HCT116 (cell line): Measurements from ENCODE around the gene MTRF1L. TPM values are rescaled to one million over a fixed set of nuclear protein-coding genes. Genes with fewer than 3 reads are reported as not detected.
A peak's percentile ranks its signal among the peaks of the same experiment; 100 is the strongest.
"Not testable (repeated sequence)": the region's sequence is repeated elsewhere in the genome, so short reads cannot be mapped to it uniquely, and the experiment has no call there.

Experiments
- ATAC-seq: fragments of 200-7000 bp; cut with Tn5 transposase; 2 replicates; pipeline ENCODE4 v1.9.1; 2020; ENCODE audit warnings: mild to moderate bottlenecking, moderate library complexity
- BruUV-seq: library from RNA; stranded (reverse); fragments of 400-500 nt; replicated peaks from 2 replicates; lab custom pipeline; 2021; lab: Mats Ljungman, UMichigan
- CTCF ChIA-PET: fragments of 300-600 bp; sonication (Branson Sonifier 250); formaldehyde crosslinking; loops from one replicate; lab custom pipeline; 2021; ENCODE audit warnings: antibody characterized with exemption; lab: Charles Lee
- POLR2A ChIA-PET: fragments of 300-600, 350-600 bp; sonication (Branson Sonifier 250); formaldehyde crosslinking; loops from one replicate; lab custom pipeline; 2021; ENCODE audit warnings: antibody characterized with exemption; lab: Charles Lee
- RAD21 ChIA-PET, 2 experiments: fragments of 300-600 bp; sonication (Branson Sonifier 250); formaldehyde crosslinking; loops; one replicate each; lab custom pipeline; 2023; ENCODE audit warnings: low total read pairs in 2 of 2; ENCODE audit not compliant: uncharacterized antibody in 2 of 2, unreplicated experiment in 2 of 2, low non-redundant PET in 1 of 2; lab: Charles Lee
- DNase-seq: peaks from one replicate; pipeline ENCODE4 v3.0.0-alpha.2; 2010; ENCODE audit warnings: low read depth, low spot score
- H2AFZ ChIP-seq: fragments of 200-600 bp; shearing (Covaris generic), sonication (generic); 2 replicates; pipeline ENCODE4 v1.6.1; 2017; ENCODE audit warnings: low read depth, mixed run types, mixed read lengths, antibody characterized with exemption, low read length; ENCODE audit not compliant: poor library complexity, severe bottlenecking
- H3K27ac ChIP-seq: 2 replicates; pipeline ENCODE4 v1.5.1; 2012; ENCODE audit warnings: low read depth, low read length
- H3K27me3 ChIP-seq: fragments of 200-600 bp; sonication (generic); 2 replicates; pipeline ENCODE4 v1.6.1; 2016; ENCODE audit warnings: mixed run types, low read length, mixed read lengths; ENCODE audit not compliant: insufficient read depth
- H3K36me3 ChIP-seq, 2 experiments: fragments of 200-500 bp in 1 of 2; fragments of 200-600 bp in 1 of 2; sonication (Bioruptor generic) in 1 of 2; sonication (generic) in 1 of 2; 2 replicates each; pipeline versions ENCODE4 v1.5.1 to v1.6.1; 2014 to 2016; ENCODE audit warnings: low read length in 2 of 2, inconsistent platforms in 1 of 2, mixed read lengths in 1 of 2, mixed run types in 1 of 2; ENCODE audit not compliant: insufficient read depth in 2 of 2, control insufficient read depth in 1 of 2
- H3K4me1 ChIP-seq, 2 experiments: fragments of 200-600 bp in 1 of 2; sonication (generic) in 1 of 2; 2 replicates each; pipeline versions ENCODE4 v1.5.1 to v1.6.1; 2012 to 2017; ENCODE audit warnings: low read length in 2 of 2, inconsistent platforms in 1 of 2, mild to moderate bottlenecking in 1 of 2, mixed read lengths in 1 of 2, mixed run types in 1 of 2, moderate library complexity in 1 of 2; ENCODE audit not compliant: insufficient read depth in 2 of 2, control insufficient read depth in 1 of 2
- H3K4me2 ChIP-seq: fragments of 200-600 bp; sonication (generic); 2 replicates; pipeline ENCODE4 v1.6.1; 2017; ENCODE audit warnings: mixed run types, low read length, mixed read lengths
- H3K4me3 ChIP-seq, 2 experiments: fragments of 200-600 bp in 1 of 2; sonication (generic) in 1 of 2; replicated peaks in 1 of 2; 2 replicates each; pipeline ENCODE4 v1.5.1; 2011 to 2016; ENCODE audit warnings: low read length in 2 of 2, control low read depth in 1 of 2, low read depth in 1 of 2, mild to moderate bottlenecking in 1 of 2, mixed read lengths in 1 of 2, mixed run types in 1 of 2
- H3K79me2 ChIP-seq: fragments of 200-600 bp; sonication (generic); 2 replicates; pipeline ENCODE4 v1.6.1; 2017; ENCODE audit warnings: mild to moderate bottlenecking, mixed run types, low read length, moderate library complexity, mixed read lengths; ENCODE audit not compliant: insufficient read depth
- H3K9ac ChIP-seq: fragments of 200-600 bp; sonication (generic); 2 replicates; pipeline ENCODE4 v1.6.1; 2016; ENCODE audit warnings: low read length, mixed read lengths
- H3K9me2 ChIP-seq: fragments of 200-600 bp; sonication (generic), shearing (Covaris generic); 2 replicates; pipeline ENCODE4 v1.6.1; 2017; ENCODE audit warnings: mixed run types, mild to moderate bottlenecking, moderate library complexity; ENCODE audit not compliant: insufficient read depth
- H3K9me3 ChIP-seq, 2 experiments: fragments of 200-500 bp in 1 of 2; fragments of 200-600 bp in 1 of 2; sonication (Bioruptor generic) in 1 of 2; sonication (generic) in 1 of 2; 2 replicates each; pipeline ENCODE4 v1.6.1; 2014 to 2017; ENCODE audit warnings: low read length in 2 of 2, mixed read lengths in 2 of 2, inconsistent platforms in 1 of 2, low read depth in 1 of 2, mild to moderate bottlenecking in 1 of 2, mixed run types in 1 of 2, moderate library complexity in 1 of 2; ENCODE audit not compliant: control insufficient read depth in 1 of 2, insufficient read depth in 1 of 2
- H4K20me1 ChIP-seq: fragments of 200-600 bp; sonication (generic), shearing (Covaris generic); 2 replicates; pipeline ENCODE4 v1.6.1; 2017; ENCODE audit warnings: mixed run types, mild to moderate bottlenecking, moderate library complexity; ENCODE audit not compliant: insufficient read depth
- ATF3 ChIP-seq: IDR thresholded peaks from 2 replicates; pipeline ENCODE4 v1.6.1; 2012
- EGR1 ChIP-seq: IDR thresholded peaks from 2 replicates; pipeline ENCODE4 v1.6.1; 2012; ENCODE audit warnings: low read depth
- ELF1 ChIP-seq: IDR thresholded peaks from 2 replicates; pipeline ENCODE4 v1.6.1; 2012; ENCODE audit warnings: low read depth, borderline replicate concordance
- JUND ChIP-seq: IDR thresholded peaks from 2 replicates; pipeline ENCODE4 v1.6.1; 2012
- MAX ChIP-seq: IDR thresholded peaks from 2 replicates; pipeline ENCODE4 v1.6.1; 2012
- RAD21 ChIP-seq: IDR thresholded peaks from 2 replicates; pipeline ENCODE4 v1.6.1; 2012; ENCODE audit warnings: low read depth, mild to moderate bottlenecking
- REST ChIP-seq: IDR thresholded peaks from 2 replicates; pipeline ENCODE4 v1.6.1; 2012; ENCODE audit warnings: low read depth
- YY1 ChIP-seq: IDR thresholded peaks from 2 replicates; pipeline ENCODE4 v1.6.1; 2011; ENCODE audit warnings: low read length, low read depth, moderate library complexity, mild to moderate bottlenecking; ENCODE audit not compliant: insufficient replicate concordance; ENCODE audit errors: extremely low read depth
- ZNF274 ChIP-seq: fragments of 200-500 bp; sonication (Bioruptor generic); IDR thresholded peaks from 2 replicates; pipeline ENCODE4 v1.6.1; 2014; ENCODE audit warnings: mild to moderate bottlenecking, low read depth, low read length, inconsistent platforms
- intact Hi-C: fragments of 100-400 bp; cut with micrococcal nuclease; formaldehyde crosslinking; loops from 2 replicates; pipeline ENCODE4 v1.10.0; 2022
- total RNA-seq: library from RNA; stranded (reverse); gene quantifications from one replicate; pipeline ENCODE4 v1.2.1, GENCODE V29; 2021; ENCODE audit not compliant: unreplicated experiment

The MTRF1L gene
- total RNA-seq, 1 experiment from 2014 or later = 26.2 TPM

- intact Hi-C loops, H3K27ac ChIP-seq, RAD21 ChIA-PET, H3K9me3 ChIP-seq, H2AFZ ChIP-seq, H3K27me3 ChIP-seq, H3K9me2 ChIP-seq, POLR2A ChIA-PET, BruUV-seq, H4K20me1 ChIP-seq, DNase-seq, CTCF ChIA-PET, ATAC-seq: not testable (repeated sequence)
- peak overlapping the region in 1 of 2 experiments; percentile 93; a peak in 1 of 4 replicates for H3K4me3 ChIP-seq
- H3K4me1 ChIP-seq = peaks cover 8 to 26% of the 10 kb centered on the region in 2 experiments; a peak in 3 of 4 replicates
- H3K79me2 ChIP-seq = peaks cover 68% of the 10 kb centered on the region
- H3K9ac ChIP-seq = 0 out of 2 replicates have a peak overlapping the region, but pooled peaks have one; percentile 99
- H3K36me3 ChIP-seq = peaks cover 2 to 16% of the 10 kb centered on the region in 2 experiments; a peak in 3 of 4 replicates
- H3K4me2 ChIP-seq = peak overlapping the region; percentile 93; the same call in 1 of the 2 replicates
These were observed 17.2 kb downstream of the MTRF1L start for GRCh38 chr6:152985300-152985699.

- Histone ChIP-seq H3K4me2 (peak overlapping the region; percentile 93), H3K79me2 (peaks cover 70% of the 10 kb centered on the region), H3K9me3 (no peaks in the 10 kb centered on the region), H3K4me3 (peak overlapping the region; percentile 93 to 94), H3K27me3 (no peaks in the 10 kb centered on the region), H2AFZ (no peak overlapping the region), H3K4me1 (peaks cover 8 to 28% of the 10 kb centered on the region in 2 experiments; a peak in 3 of 4 replicates), H3K36me3 (peaks cover 0 to 17% of the 10 kb centered on the region in 2 experiments; a peak in 2 of 4 replicates), H3K9me2 (no peaks in the 10 kb centered on the region)
- DNase-seq = no peak
- no peak for ATAC-seq
- ChIA-PET RAD21 (no interaction called here), POLR2A (no interaction called here)
- intact Hi-C loops = no loop called here
- no TSS peak for BruUV-seq
- TF ChIP-seq ELF1 (no peak), MAX (no peak), JUND (no peak), YY1 (no peak), EGR1 (no peak), RAD21 (no peak), REST (no peak), ZNF274 (no peak), ATF3 (no peak)
- TF ChIP-seq, all 23 proteins: peak for 0
- CTCF ChIA-PET = no interaction called here
- Histone ChIP-seq H3K27ac (peak overlapping the region; percentile 90), H3K9ac (peak overlapping the region; percentile 99), H4K20me1 (no peaks in the 10 kb centered on the region)
These were observed 18.0 kb downstream of the MTRF1L start for GRCh38 chr6:152984513-152984872.
